ENCODE data around the gene ARL10.

The ARL10 gene

GRCh38 chr5:176362233-176362490, 3.1 kb upstream of the ARL10 start:
- DNase-seq = no peak

GRCh38 chr5:176364765-176365350, 429 bp upstream of the ARL10 start:
- DNase-seq = no peak

GRCh38 chr5:176366232-176366894, 1.1 kb downstream of the ARL10 start:
- no peak for DNase-seq

- DNase-seq = no peak
These were observed 3.4 kb downstream of the ARL10 start for GRCh38 chr5:176368726-176369125.

- DNase-seq = no peak
These were observed 4.8 kb downstream of the ARL10 start for GRCh38 chr5:176369934-176370711.

- DNase-seq = no peak
These were observed 6.6 kb downstream of the ARL10 start for GRCh38 chr5:176371621-176372539.

- DNase-seq = no peak
These were observed 8.0 kb downstream of the ARL10 start for GRCh38 chr5:176373100-176373818.

- no peak for DNase-seq
These were observed 14.6 kb downstream of the ARL10 start for GRCh38 chr5:176379881-176380280.

GRCh38 chr5:176381423-176381822, 16.1 kb downstream of the ARL10 start:
- no peak for DNase-seq

GRCh38 chr5:176381979-176382378, 16.7 kb downstream of the ARL10 start:
- DNase-seq = no peak

- no peak for DNase-seq
These were observed 17.4 kb downstream of the ARL10 start for GRCh38 chr5:176382721-176383120.

GRCh38 chr5:176383248-176383905, 18.1 kb downstream of the ARL10 start:
- no peak for DNase-seq

- DNase-seq = no peak
These were observed 18.7 kb downstream of the ARL10 start for GRCh38 chr5:176383961-176384360.

- DNase-seq = no peak
These were observed 19.2 kb downstream of the ARL10 start for GRCh38 chr5:176384366-176384930.

GRCh38 chr5:176384991-176385390, 19.7 kb downstream of the ARL10 start:
- DNase-seq = no peak

- DNase-seq = no peak
These were observed 21.2 kb downstream of the ARL10 start for GRCh38 chr5:176386491-176386890.

GRCh38 chr5:176387384-176387925, 22.2 kb downstream of the ARL10 start:
- DNase-seq = no peak

GRCh38 chr5:176388003-176388443, 22.7 kb downstream of the ARL10 start:
- DNase-seq = no peak

GRCh38 chr5:176388444-176389134, 23.3 kb downstream of the ARL10 start, which contains the start of the genes HIGD2A and NOP16:
Gene HIGD2A, plus strand, starts transcription at chr5:176388751. Its CDS starts 69 bp downstream, at chr5:176388820.
Gene NOP16, minus strand, starts transcription at chr5:176388598. Its CDS starts 59 bp downstream, at chr5:176388539.
- peak; percentile 82 for DNase-seq
